ENCODE data around the gene SPA17. TPM values are rescaled to one million over a fixed set of nuclear protein-coding genes. Genes with fewer than 3 reads are reported as not detected.

The SPA17 gene
- total RNA-seq, 1 experiment from 2014 or later: 4.2 TPM

GRCh38 chr11:124670732-124671131 lies 3.0 kb upstream of the SPA17 start:
- TF ChIP-seq CTCF (IDR thresholded peaks at IDR 0.05; ENCODE audit: insufficient read depth in 1 of 2, low read depth in 1 of 2, low read length in 1 of 2, severe bottlenecking in 1 of 2, unreplicated experiment in 1 of 2): no peak
- H3K4me1 ChIP-seq: peaks cover 19% of the 10 kb centered on the region
- DNase-seq: no peak
- H3K27me3 ChIP-seq (replicated peaks; ENCODE audit: control insufficient read depth, insufficient read depth, low read length): no peaks in the 10 kb centered on the region
- Mint-ChIP-seq H3K4me1 (ENCODE audit: low read depth, unreplicated experiment) (no peaks in the 10 kb centered on the region), H3K9me3 (ENCODE audit: unreplicated experiment) (no peaks in the 10 kb centered on the region), H3K27me3 (ENCODE audit: insufficient read depth, unreplicated experiment) (no peaks in the 10 kb centered on the region), H3K36me3 (ENCODE audit: insufficient read depth, unreplicated experiment) (peaks cover 19% of the 10 kb centered on the region), H3K27ac (ENCODE audit: unreplicated experiment) (no peak overlapping the region), H3K4me3 (ENCODE audit: unreplicated experiment) (no peak overlapping the region)
- no peaks in the 10 kb centered on the region for H3K9me3 ChIP-seq
- intact Hi-C loops (cut with micrococcal nuclease; ENCODE audit: unreplicated experiment): no loop called here
- CTCF ChIA-PET: interaction anchor here (0.9 to 2.7 kb wide), 6 partner anchors 88 to 196 kb away, joined by 3 to 49 read pairs (median 26); partner anchors contain the start of gene ESAM
- H3K36me3 ChIP-seq (ENCODE audit: control insufficient read depth, insufficient read depth, low read length): no peaks in the 10 kb centered on the region
- H3K4me3 ChIP-seq (ENCODE audit: low read depth, low read length): no peak overlapping the region
- BruUV-seq (replicated peaks): no TSS peak
- POLR2A ChIA-PET: no interaction called here

GRCh38 chr11:124672536-124673215 lies 1.0 kb upstream of the SPA17 start:
- Mint-ChIP-seq H3K4me3 (ENCODE audit: unreplicated experiment) (peak overlapping the region; percentile 90), H3K27me3 (ENCODE audit: insufficient read depth, unreplicated experiment) (no peaks in the 10 kb centered on the region), H3K9me3 (ENCODE audit: unreplicated experiment) (no peaks in the 10 kb centered on the region), H3K36me3 (ENCODE audit: insufficient read depth, unreplicated experiment) (peaks cover 19% of the 10 kb centered on the region), H3K27ac (ENCODE audit: unreplicated experiment) (peak overlapping the region; percentile 95), H3K4me1 (ENCODE audit: low read depth, unreplicated experiment) (no peaks in the 10 kb centered on the region)
- Histone ChIP-seq H3K4me1 (peaks cover 19% of the 10 kb centered on the region), H3K36me3 (ENCODE audit: control insufficient read depth, insufficient read depth, low read length) (no peaks in the 10 kb centered on the region), H3K4me3 (ENCODE audit: low read depth, low read length) (peak overlapping the region; percentile 55), H3K9me3 (no peaks in the 10 kb centered on the region; the same call in 1 of the 2 replicates), H3K27me3 (replicated peaks; ENCODE audit: control insufficient read depth, insufficient read depth, low read length) (no peaks in the 10 kb centered on the region)
- TF ChIP-seq CTCF (IDR thresholded peaks at IDR 0.05; ENCODE audit: insufficient read depth in 1 of 2, low read depth in 1 of 2, low read length in 1 of 2, severe bottlenecking in 1 of 2, unreplicated experiment in 1 of 2): no peak
- no TSS peak for BruUV-seq (replicated peaks)
- ChIA-PET POLR2A (interaction anchor here (0.6 to 1.2 kb wide), 2 partner anchors 90 to 124 kb away, joined by 3 to 10 read pairs; no protein-coding TSS in a partner anchor), CTCF (interaction anchor here (0.6 to 2.3 kb wide), 9 partner anchors 74 to 204 kb away, joined by 3 to 20 read pairs (median 10); no protein-coding TSS in a partner anchor)
- DNase-seq: peak in 1 of 2 experiments; percentile 31
- intact Hi-C loops (cut with micrococcal nuclease; ENCODE audit: unreplicated experiment): loop anchor here (1.0 kb wide), 4 partner anchors 67 to 165 kb away; partner anchors contain the start of gene NRGN

- CTCF ChIA-PET: interaction anchor here (0.6 to 2.3 kb wide), 12 partner anchors 17 to 217 kb away, joined by 3 to 20 read pairs (median 7); no protein-coding TSS in a partner anchor
- H3K4me1 Mint-ChIP-seq (ENCODE audit: low read depth, unreplicated experiment): no peaks in the 10 kb centered on the region
- POLR2A ChIA-PET: interaction anchor here (0.5 to 1.2 kb wide), 13 partner anchors 64 to 1429 kb away, joined by 3 to 14 read pairs (median 4); partner anchors contain the start of gene NRGN
- TF ChIP-seq CTCF (IDR thresholded peaks at IDR 0.05; ENCODE audit: insufficient read depth in 1 of 2, low read depth in 1 of 2, low read length in 1 of 2, severe bottlenecking in 1 of 2, unreplicated experiment in 1 of 2): no peak
- H3K4me3 Mint-ChIP-seq (ENCODE audit: unreplicated experiment): peak overlapping the region; percentile 90
- no peaks in the 10 kb centered on the region for H3K9me3 Mint-ChIP-seq (ENCODE audit: unreplicated experiment)
- peaks cover 19% of the 10 kb centered on the region for H3K4me1 ChIP-seq
- peak overlapping the region; percentile 95 for H3K27ac Mint-ChIP-seq (ENCODE audit: unreplicated experiment)
- intact Hi-C loops (cut with micrococcal nuclease; ENCODE audit: unreplicated experiment): no loop called here
- H3K27me3 ChIP-seq (replicated peaks; ENCODE audit: control insufficient read depth, insufficient read depth, low read length): no peaks in the 10 kb centered on the region
- DNase-seq: no peak
- BruUV-seq (replicated peaks): no TSS peak
- H3K36me3 Mint-ChIP-seq (ENCODE audit: insufficient read depth, unreplicated experiment): peaks cover 19% of the 10 kb centered on the region
- H3K27me3 Mint-ChIP-seq (ENCODE audit: insufficient read depth, unreplicated experiment): no peaks in the 10 kb centered on the region
- peak overlapping the region; percentile 55 for H3K4me3 ChIP-seq (ENCODE audit: low read depth, low read length)
- no peaks in the 10 kb centered on the region; the same call in 1 of the 2 replicates for H3K9me3 ChIP-seq
- H3K36me3 ChIP-seq (ENCODE audit: control insufficient read depth, insufficient read depth, low read length): no peaks in the 10 kb centered on the region
These were observed 439 bp downstream of the SPA17 start for GRCh38 chr11:124674168-124674517.

All from Caco-2 (cell line).